ENCODE measurements around the gene USP27X. TPM values are rescaled to one million over a fixed set of nuclear protein-coding genes. Genes with fewer than 3 reads are reported as not detected.
A peak's percentile ranks its signal among the peaks of the same experiment; 100 is the strongest.

The USP27X gene
- total RNA-seq, 2 donors from 2014 or later: 1.0 to 2.2 TPM

DNA sequence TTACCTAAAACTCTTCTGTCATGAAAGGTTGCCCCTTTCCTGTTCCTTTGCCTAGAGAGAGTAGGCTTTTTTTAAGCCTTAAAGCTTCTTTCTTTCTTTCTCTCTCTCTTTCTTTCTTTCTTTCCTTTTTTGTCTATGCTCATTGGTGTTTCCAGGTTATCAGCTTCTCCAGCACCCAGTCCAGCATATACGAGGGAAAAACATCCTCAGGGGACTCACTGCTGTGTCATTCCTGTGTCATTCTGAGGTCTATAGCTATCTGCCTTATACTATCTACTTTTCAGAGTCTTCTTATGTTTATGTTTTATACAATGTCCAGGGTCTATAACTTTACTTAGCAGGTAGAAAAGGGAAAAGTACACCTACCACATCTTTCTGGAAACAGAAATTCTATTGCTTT is 10.5 kb upstream of the USP27X start:
- no peak for DNase-seq
- Histone ChIP-seq H3K4me3 (no peak overlapping the region), H3K27me3 (peaks cover 7% of the 10 kb centered on the region), H3K9ac (ENCODE audit: low read depth in 2 of 2, low read length in 2 of 2) (no peak overlapping the region), H3K9me3 (no peaks in the 10 kb centered on the region), H3K36me3 (no peaks in the 10 kb centered on the region), H3K4me1 (no peaks in the 10 kb centered on the region), H3K27ac (no peak overlapping the region)
- no peak for TF ChIP-seq CTCF (IDR thresholded peaks at IDR 0.05)
- intact Hi-C loops (cut with DNase I): no loop called here

DNA sequence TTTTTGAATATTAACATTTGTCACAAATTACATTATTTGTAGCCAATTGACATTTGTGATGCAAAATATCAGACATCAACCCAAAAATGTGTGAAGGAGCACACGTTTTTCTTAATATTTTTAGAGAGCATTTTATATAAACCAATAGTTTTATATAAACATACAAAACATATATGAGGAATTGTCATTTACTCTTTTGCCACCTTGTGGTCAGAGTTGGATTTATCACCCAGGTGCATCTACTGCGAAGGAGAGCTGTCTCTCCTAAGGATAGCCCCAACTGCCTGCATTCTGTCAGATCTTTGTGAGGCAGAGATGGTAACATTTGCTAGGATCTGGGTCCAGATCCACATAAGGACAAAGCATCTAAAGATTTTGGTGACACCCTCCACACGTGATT is 2.5 kb upstream of the USP27X start:
- Histone ChIP-seq H3K4me1 (no peaks in the 10 kb centered on the region), H3K27me3 (no peaks in the 10 kb centered on the region), H3K36me3 (no peaks in the 10 kb centered on the region), H3K27ac (no peak overlapping the region), H3K4me3 (no peak overlapping the region), H3K9ac (ENCODE audit: low read depth in 2 of 2, low read length in 2 of 2) (no peak overlapping the region), H3K9me3 (no peaks in the 10 kb centered on the region)
- DNase-seq: peak; percentile 38
- peak; percentile 46 for TF ChIP-seq CTCF (IDR thresholded peaks at IDR 0.05)
- intact Hi-C loops (cut with DNase I): no loop called here

DNA sequence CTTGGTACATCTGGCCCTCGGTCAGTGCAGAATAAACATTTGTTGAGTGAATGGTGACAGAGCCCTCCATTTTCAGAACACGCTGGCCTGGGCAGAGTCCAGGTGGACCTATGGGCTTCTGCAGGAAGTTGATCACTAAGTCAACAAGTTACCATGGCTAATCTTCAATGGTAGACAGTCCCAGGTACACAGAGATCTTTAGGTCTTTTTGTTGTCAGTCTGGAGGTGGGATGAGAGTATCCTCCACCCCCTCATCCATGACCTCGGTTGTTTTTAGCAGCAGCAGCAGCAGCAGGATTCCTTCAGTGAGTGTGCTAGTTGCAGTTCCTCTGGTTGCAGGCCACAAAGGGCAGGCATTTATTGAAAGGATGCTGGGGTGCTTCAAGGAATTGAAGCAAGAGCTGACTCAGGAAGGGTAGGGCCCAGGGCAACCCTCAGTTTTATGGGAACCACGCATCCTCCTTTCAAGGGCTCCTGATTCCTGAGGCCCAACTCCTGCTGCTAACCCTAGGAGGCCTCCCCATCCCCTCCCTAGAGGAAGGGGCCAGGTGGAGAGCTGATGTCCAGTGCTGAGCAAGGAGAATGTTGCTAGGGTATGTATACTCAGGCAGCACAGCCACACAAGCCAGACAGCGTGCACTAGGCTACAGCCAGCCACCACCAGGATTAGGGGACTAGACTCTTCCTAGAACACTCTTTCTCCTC is 1.7 kb upstream of the USP27X start:
- Histone ChIP-seq H3K36me3 (no peaks in the 10 kb centered on the region), H3K9me3 (no peaks in the 10 kb centered on the region), H3K9ac (ENCODE audit: low read depth in 2 of 2, low read length in 2 of 2) (no peak overlapping the region), H3K4me3 (no peak overlapping the region), H3K4me1 (no peaks in the 10 kb centered on the region), H3K27ac (no peak overlapping the region), H3K27me3 (no peaks in the 10 kb centered on the region)
- intact Hi-C loops (cut with DNase I): no loop called here
- no peak for TF ChIP-seq CTCF (IDR thresholded peaks at IDR 0.05)
- DNase-seq: no peak

GRCh38 chrX:49878128-49878833 is 1.0 kb upstream of the USP27X start:
- TF ChIP-seq CTCF (IDR thresholded peaks at IDR 0.05): no peak
- peak overlapping the region; percentile 52 for H3K27ac ChIP-seq
- H3K27me3 ChIP-seq: no peaks in the 10 kb centered on the region
- DNase-seq: no peak
- peak overlapping the region; percentile 48 for H3K4me3 ChIP-seq
- intact Hi-C loops (cut with DNase I): no loop called here
- H3K4me1 ChIP-seq: no peaks in the 10 kb centered on the region
- peak overlapping the region in 1 of 2 donors; percentile 56 for H3K9ac ChIP-seq (ENCODE audit: low read depth in 2 of 2, low read length in 2 of 2)
- H3K9me3 ChIP-seq: no peaks in the 10 kb centered on the region
- H3K36me3 ChIP-seq: no peaks in the 10 kb centered on the region

GRCh38 chrX:49879656-49880277 is 483 bp downstream of the USP27X start:
- intact Hi-C loops (cut with DNase I): no loop called here
- H3K9me3 ChIP-seq: no peaks in the 10 kb centered on the region
- H3K36me3 ChIP-seq: no peaks in the 10 kb centered on the region
- no peaks in the 10 kb centered on the region for H3K27me3 ChIP-seq
- H3K4me1 ChIP-seq: no peaks in the 10 kb centered on the region
- no peak for TF ChIP-seq CTCF (IDR thresholded peaks at IDR 0.05)
- H3K9ac ChIP-seq (ENCODE audit: low read depth in 2 of 2, low read length in 2 of 2): peak overlapping the region; percentile 43 to 68
- peak overlapping the region; percentile 48 for H3K4me3 ChIP-seq
- peak overlapping the region; percentile 52 for H3K27ac ChIP-seq
- DNase-seq: no peak

Data from colonic mucosa (tissue), 4 donors.